Right cardiac atrium (tissue), 5 donors: ENCODE data around the gene ISLR2. TPM values are rescaled to one million over a fixed set of nuclear protein-coding genes. Genes with fewer than 3 reads are reported as not detected.

Source experiments
- ATAC-seq, 2 donors: fragments of 200-7000 bp; cut with Tn5 transposase; one replicate each; pipeline versions ENCODE4 v1.8.0 to v1.9.1; 2020; ENCODE audit warnings: moderate library complexity in 2 of 2, mild to moderate bottlenecking in 1 of 2
- DNase-seq, 3 donors: peaks; one replicate each; pipeline ENCODE4 v3.0.0-alpha.2; 2020
- H3K27ac ChIP-seq: one replicate; pipeline ENCODE4 v1.5.1; 2013; ENCODE audit warnings: mild to moderate bottlenecking, low read length, control low read depth, moderate library complexity
- H3K27me3 ChIP-seq: one replicate; pipeline ENCODE4 v1.6.1; 2013; ENCODE audit not compliant: control insufficient read depth, insufficient read depth
- H3K4me1 ChIP-seq: one replicate; pipeline ENCODE4 v1.6.1; 2013; ENCODE audit warnings: low read length; ENCODE audit not compliant: control insufficient read depth, insufficient read depth
- H3K4me3 ChIP-seq: one replicate; pipeline ENCODE4 v1.5.1; 2013; ENCODE audit warnings: low read length, control low read depth
- H3K9me3 ChIP-seq: one replicate; pipeline ENCODE4 v1.6.1; 2013; ENCODE audit warnings: low read length; ENCODE audit not compliant: control insufficient read depth
- WGBS: extraction: QIAGEN DNeasy Blood & Tissue Kit; methylation state at CpG from one replicate; pipeline ENCODE4 v1.1.7; 2013; 5-methylcytosine and 5-hydroxymethylcytosine counted together
- intact Hi-C, 4 donors: fragments of 100-400 bp; cut with DNase I; formaldehyde crosslinking; loops; one replicate each; pipeline versions ENCODE4 v1.11.0 to v1.14.0; 2022 to 2023
- polyA plus RNA-seq: library from polyadenylated mRNA; stranded (reverse); fragments of 200-250 nt; gene quantifications from one replicate; pipeline ENCODE4 v1.2.3, GENCODE V29; 2013
- total RNA-seq, 4 donors: library from RNA; stranded (reverse); fragmentation: NEBNext Ultra II Directional; extraction: Animal tissue kit (Norgen Biotek cat#: 25700); gene quantifications; one replicate each; pipeline ENCODE4 v1.2.1, GENCODE V29; 2021
- donor health status: healthy with polysubstance abuse.
- donor health status: DM: no; HTN: yes; CAD: no.
- donor health status: DM: no; HTN: no; CAD: no.
- donor health status: DM: no; HTN: yes; CAD: no; lungs with severe emphysema.
- donor health status: DM: yes; HTN: yes; CAD: no.

Gene ISLR2
- total and polyA plus RNA-seq, 5 donors = 0.71 to 2.8 (median 2.1) TPM

DNA sequence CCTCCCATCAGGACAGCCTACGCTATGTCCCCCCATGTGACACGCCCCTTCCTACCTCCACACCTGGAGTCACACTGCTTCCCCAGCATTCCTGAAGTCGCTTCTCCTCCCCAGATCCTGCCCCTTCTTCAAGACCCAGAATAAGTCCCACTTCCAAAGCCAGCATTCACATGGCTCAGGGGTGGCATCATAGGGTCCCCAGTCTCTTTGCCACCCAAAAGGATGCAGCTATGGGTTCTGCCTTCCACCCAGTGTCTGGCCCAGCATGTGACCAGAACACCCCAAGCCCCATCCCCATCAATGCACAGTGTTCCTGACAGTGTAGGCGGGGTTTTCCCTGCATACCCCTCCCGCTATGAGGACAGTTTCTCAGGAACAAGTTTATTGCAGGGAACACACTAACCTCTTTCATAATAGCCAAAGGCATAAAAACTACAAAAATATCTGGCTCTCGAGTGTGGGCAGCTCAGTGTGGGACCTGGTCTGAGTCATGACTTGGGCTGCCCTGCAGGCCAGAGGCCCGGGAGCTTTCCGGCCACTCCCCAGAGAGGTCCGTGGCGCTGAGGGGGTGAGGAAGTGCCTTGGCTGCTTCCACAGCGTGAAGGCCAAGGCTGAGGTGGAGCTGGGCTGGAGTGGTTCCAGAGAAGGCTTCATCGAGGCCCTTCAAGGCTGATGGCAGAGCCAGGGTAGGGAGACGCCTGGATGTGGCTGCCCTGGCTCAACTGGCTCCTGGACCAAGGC lies 48.9 kb downstream of the ISLR2 start:
- ATAC-seq = peak; percentile 94
- Histone ChIP-seq H3K27ac (peak overlapping the region; percentile 61), H3K9me3 (no peaks in the 10 kb centered on the region), H3K27me3 (no peaks in the 10 kb centered on the region), H3K4me1 (peaks cover 17% of the 10 kb centered on the region), H3K4me3 (no peak overlapping the region)
- WGBS = 37% methylated on average over 13 of the region's 13 CpGs
- intact Hi-C loops = no loop called here
- DNase-seq = peak; percentile 93 to 95 (median 93)

DNA sequence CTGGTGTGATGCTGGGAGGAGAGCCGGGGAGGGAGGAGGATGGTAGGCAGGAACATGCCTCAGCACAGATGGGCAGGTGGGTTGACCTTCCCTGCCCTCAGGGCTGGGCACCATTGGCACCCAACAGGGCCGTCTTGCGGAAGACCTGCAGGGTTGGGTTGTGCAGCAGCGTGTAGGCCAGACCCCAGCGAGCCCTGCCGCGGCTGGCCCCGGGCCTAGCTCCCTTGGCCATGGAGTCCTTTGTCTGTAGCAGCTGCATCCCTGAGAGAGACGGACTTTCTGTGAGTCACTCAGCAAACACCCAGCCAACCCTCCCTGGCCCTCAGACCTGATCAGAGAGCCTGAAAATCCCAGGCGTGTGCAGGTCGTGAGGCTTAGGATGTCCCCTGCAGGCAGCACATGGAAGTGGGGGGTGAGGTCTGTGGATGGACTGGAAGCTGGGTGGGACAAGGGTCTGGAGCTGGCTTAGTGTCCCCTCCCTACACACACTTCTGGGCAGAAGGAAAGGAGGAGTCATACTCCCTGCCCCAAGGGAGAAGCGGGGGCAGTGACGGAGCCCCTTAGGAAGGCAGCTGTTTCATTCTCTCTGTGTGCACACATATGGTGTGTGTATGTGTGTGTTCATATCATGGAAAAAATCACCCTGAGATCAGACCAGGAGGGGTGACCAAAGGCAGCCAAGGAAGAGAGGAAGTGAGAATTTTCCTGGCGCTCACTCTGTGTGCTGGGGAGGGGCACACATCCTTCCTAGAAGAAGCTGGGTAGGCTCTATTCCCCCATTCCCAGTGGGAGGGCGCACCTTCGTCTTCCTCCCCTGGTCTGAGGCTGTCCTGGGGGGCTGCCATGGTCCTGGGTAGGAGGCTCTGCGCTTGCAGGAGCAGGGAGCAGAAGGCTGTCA lies 49.8 kb downstream of the ISLR2 start:
- no peaks in the 10 kb centered on the region for H3K9me3 ChIP-seq
- ATAC-seq (peak; percentile 40 to 79), DNase-seq (peak; percentile 69 to 76 (median 76))
- H3K27ac ChIP-seq = peak overlapping the region; percentile 61
- WGBS = 52% methylated on average over 17 of the region's 17 CpGs
- no peak overlapping the region for H3K4me3 ChIP-seq
- H3K4me1 ChIP-seq = peaks cover 17% of the 10 kb centered on the region
- intact Hi-C loops = no loop called here
- no peaks in the 10 kb centered on the region for H3K27me3 ChIP-seq

DNA sequence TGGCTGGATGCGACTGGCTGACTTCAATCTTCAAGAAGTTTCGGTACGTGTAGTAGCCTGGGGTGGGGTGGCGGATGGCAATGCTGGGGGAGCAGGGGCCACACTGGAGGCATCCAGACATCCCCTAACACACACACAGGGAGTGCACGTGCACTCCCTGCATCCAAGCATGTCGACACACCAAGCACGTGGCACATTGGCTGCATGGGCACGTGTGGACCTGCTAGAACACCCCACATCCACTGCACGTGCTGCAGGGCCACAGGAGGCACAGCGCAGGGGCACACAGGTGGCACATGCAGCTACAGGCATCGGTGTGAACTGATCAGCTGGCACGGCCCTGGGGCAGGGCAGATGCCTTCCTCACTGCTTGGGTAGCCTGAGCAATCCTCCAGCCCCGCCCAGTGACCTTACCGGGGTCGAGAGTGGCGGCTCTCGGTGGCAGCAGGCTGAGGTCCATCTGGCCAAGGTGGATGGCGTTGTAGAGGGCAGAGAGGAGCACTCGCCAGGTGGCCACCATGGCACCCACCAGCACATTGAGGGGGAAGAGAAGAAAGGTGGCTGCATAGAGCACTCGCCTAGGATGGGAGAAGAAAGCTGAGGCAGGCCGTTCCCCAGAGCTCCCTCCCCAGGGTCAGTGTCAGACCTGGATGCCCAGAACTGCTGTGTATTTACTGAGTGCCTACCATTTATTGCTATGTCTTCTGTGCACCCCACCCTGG lies 50.7 kb downstream of the ISLR2 start:
- 84% methylated on average over 21 of the region's 21 CpGs for WGBS
- H3K4me1 ChIP-seq = peaks cover 17% of the 10 kb centered on the region
- DNase-seq = peak in 2 of 3 donors; percentile 56 to 69
- H3K27me3 ChIP-seq = no peaks in the 10 kb centered on the region
- H3K27ac ChIP-seq = no peak overlapping the region
- H3K4me3 ChIP-seq = no peak overlapping the region
- no peak for ATAC-seq
- no peaks in the 10 kb centered on the region for H3K9me3 ChIP-seq
- intact Hi-C loops = no loop called here

DNA sequence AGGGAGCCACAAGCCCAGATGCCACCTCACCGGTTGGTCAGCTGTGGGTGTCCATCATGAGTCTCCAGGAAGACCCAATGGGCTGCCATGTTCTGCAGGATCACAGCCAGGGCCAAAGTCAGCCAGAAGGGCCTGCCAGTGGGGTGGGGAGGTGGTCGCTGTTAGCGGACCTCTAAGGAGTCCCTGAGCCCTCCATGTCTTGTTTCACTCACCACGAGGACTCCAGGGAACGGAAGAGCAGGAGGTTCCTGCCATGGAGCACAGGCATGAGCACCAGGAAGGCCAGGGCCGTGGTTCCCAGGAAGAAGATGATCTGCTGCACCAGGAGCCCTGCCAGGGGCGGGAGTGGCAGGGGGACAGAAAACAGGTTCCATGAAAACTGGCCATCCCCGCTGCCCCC lies 51.7 kb downstream of the ISLR2 start:
- peak in 2 of 3 donors; percentile 13 to 47 for DNase-seq
- Histone ChIP-seq H3K4me1 (peaks cover 17% of the 10 kb centered on the region), H3K9me3 (no peaks in the 10 kb centered on the region), H3K27me3 (no peaks in the 10 kb centered on the region), H3K4me3 (no peak overlapping the region), H3K27ac (no peak overlapping the region)
- intact Hi-C loops = no loop called here
- 94% methylated on average over 8 of the region's 8 CpGs for WGBS
- ATAC-seq = no peak

DNA sequence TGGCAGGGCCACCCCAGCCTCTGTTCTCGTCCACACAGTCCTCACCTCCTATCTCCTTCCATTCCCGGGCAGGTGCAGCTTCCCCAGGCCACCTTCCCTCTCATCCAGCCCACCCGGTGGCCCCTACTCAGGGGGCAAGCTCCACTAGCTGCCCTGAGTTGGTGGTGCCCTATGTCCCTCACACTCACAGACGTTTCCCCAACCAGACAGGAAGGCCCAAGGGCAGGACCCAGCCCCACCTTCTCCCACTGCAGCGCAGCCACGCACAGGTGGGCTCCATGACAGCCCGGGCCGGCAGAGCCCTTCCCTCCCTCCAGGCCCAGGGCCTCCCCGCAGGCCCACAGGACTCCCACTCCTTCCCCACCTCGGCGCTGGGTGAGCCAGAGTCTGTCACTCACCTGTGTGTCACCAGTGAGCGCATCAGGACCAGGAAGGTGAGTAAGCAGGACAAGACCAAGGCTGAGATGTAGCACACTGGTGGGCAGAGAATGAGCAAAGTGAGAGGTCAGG lies 54.3 kb downstream of the ISLR2 start:
- Histone ChIP-seq H3K27me3 (no peaks in the 10 kb centered on the region), H3K27ac (no peak overlapping the region), H3K4me1 (peaks cover 7% of the 10 kb centered on the region), H3K9me3 (no peaks in the 10 kb centered on the region), H3K4me3 (no peak overlapping the region)
- DNase-seq = peak in 2 of 3 donors; percentile 24 to 44
- intact Hi-C loops = no loop called here
- WGBS = 82% methylated on average over 12 of the region's 12 CpGs
- no peak for ATAC-seq

DNA sequence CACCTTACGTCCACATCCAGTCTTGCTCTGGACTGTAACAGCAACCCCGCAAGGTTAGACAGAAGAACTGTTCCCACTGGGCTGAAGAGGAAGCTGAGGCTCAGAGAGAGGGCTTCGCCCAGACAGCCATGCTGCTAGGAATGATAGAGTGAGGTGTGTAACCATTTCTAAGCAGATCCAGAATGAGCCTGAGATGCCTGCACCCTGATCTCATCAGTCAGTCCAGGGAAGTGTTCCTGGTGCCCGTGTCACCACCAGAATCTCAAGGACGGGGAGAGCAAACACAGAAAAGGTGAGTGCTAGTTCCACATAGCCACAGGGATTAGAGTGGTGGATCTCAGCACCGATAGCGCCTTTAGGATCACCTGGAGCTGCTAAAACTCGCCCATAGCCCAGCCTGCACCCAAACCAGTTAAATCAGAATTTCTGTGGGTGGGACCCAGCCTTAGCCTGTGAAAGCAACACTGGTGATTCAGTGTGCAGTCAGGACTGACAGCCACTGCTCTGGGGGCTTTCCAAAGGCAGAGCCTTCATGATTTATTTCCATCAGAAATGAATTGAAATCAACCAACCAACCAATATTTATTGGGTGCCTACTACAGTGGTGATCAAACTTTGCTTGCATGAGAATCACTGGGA lies 55.4 kb downstream of the ISLR2 start:
- intact Hi-C loops = no loop called here
- DNase-seq = no peak
- Histone ChIP-seq H3K9me3 (no peaks in the 10 kb centered on the region), H3K27ac (no peak overlapping the region), H3K4me3 (no peak overlapping the region), H3K4me1 (no peaks in the 10 kb centered on the region), H3K27me3 (no peaks in the 10 kb centered on the region)
- ATAC-seq = no peak
- 81% methylated on average over 8 of the region's 8 CpGs for WGBS

Other genes with a start within 250 kb of the ISLR2 start
- gene LOXL1, start 204.1 kb upstream of the ISLR2 start, total RNA-seq = 10 to 100 TPM; 17.4 to 41.0 (median 18.6) TPM
- gene LOXL1, start 204.1 kb upstream of the ISLR2 start, polyA plus RNA-seq = 29.8 TPM
- gene STOML1, start 138.3 kb upstream of the ISLR2 start, total RNA-seq = 10 to 100 TPM; 14.9 to 19.0 (median 17.8) TPM
- 24.3 TPM for gene STOML1, start 138.3 kb upstream of the ISLR2 start, polyA plus RNA-seq
- 10 to 100 TPM; 21.9 to 35.4 (median 26.6) TPM for gene PML, start 135.9 kb upstream of the ISLR2 start, total RNA-seq
- gene PML, start 135.9 kb upstream of the ISLR2 start, polyA plus RNA-seq = 18.1 TPM
- gene GOLGA6A, start 48.0 kb upstream of the ISLR2 start, total RNA-seq = not detected
- not detected for gene GOLGA6A, start 48.0 kb upstream of the ISLR2 start, polyA plus RNA-seq
- 10 to 100 TPM; 21.6 to 33.5 (median 24.7) TPM for gene ISLR, start 43.1 kb downstream of the ISLR2 start, total RNA-seq
- 29.5 TPM for gene ISLR, start 43.1 kb downstream of the ISLR2 start, polyA plus RNA-seq
- gene STRA6, start 72.2 kb downstream of the ISLR2 start, total RNA-seq = under 1 TPM; 0.20 to 0.58 (median 0.37) TPM
- 0.25 TPM for gene STRA6, start 72.2 kb downstream of the ISLR2 start, polyA plus RNA-seq
- not detected for gene CCDC33, start 105.7 kb downstream of the ISLR2 start, total RNA-seq
- gene CCDC33, start 105.7 kb downstream of the ISLR2 start, polyA plus RNA-seq = 0.07 TPM
- 1 to 10 TPM; 1.1 to 1.7 (median 1.3) TPM for gene CYP11A1, start 237.1 kb downstream of the ISLR2 start, total RNA-seq
- 0.66 TPM for gene CYP11A1, start 237.1 kb downstream of the ISLR2 start, polyA plus RNA-seq